ENCODE results near the gene CXCL6.

The CXCL6 gene

GRCh38 chr4:73823760-73824159 is 12.7 kb upstream of the CXCL6 start:
- FAIRE-seq (no peak), DNase-seq (ENCODE audit: insufficient read length, low spot score) (no peak)
- no peak for TF ChIP-seq POLR2A (IDR thresholded peaks at IDR 0.05; ENCODE audit: low read depth, low read length)

GRCh38 chr4:73828956-73829355 is 7.5 kb upstream of the CXCL6 start:
- FAIRE-seq (no peak), DNase-seq (ENCODE audit: insufficient read length, low spot score) (no peak)
- TF ChIP-seq POLR2A (IDR thresholded peaks at IDR 0.05; ENCODE audit: low read depth, low read length) = no peak

- no peak for FAIRE-seq
- no peak for TF ChIP-seq POLR2A (IDR thresholded peaks at IDR 0.05; ENCODE audit: low read depth, low read length)
- no peak for DNase-seq (ENCODE audit: insufficient read length, low spot score)
Measured at GRCh38 chr4:73831569-73831968, 4.9 kb upstream of the CXCL6 start.

GRCh38 chr4:73832651-73833237 is 3.7 kb upstream of the CXCL6 start:
- TF ChIP-seq POLR2A (IDR thresholded peaks at IDR 0.05; ENCODE audit: low read depth, low read length) = no peak
- no peak for FAIRE-seq
- DNase-seq (ENCODE audit: insufficient read length, low spot score) = no peak

- TF ChIP-seq POLR2A (IDR thresholded peaks at IDR 0.05; ENCODE audit: low read depth, low read length) = no peak
- DNase-seq (ENCODE audit: insufficient read length, low spot score) (no peak), FAIRE-seq (no peak)
Measured at GRCh38 chr4:73839071-73839470, 2.6 kb downstream of the CXCL6 start.

- no peak for DNase-seq (ENCODE audit: insufficient read length, low spot score)
- no peak for FAIRE-seq
- TF ChIP-seq POLR2A (IDR thresholded peaks at IDR 0.05; ENCODE audit: low read depth, low read length) = no peak
Measured at GRCh38 chr4:73839715-73840114, 3.2 kb downstream of the CXCL6 start.

GRCh38 chr4:73841243-73841925 is 4.9 kb downstream of the CXCL6 start:
- DNase-seq (ENCODE audit: insufficient read length, low spot score) (no peak), FAIRE-seq (no peak)
- no peak for TF ChIP-seq POLR2A (IDR thresholded peaks at IDR 0.05; ENCODE audit: low read depth, low read length)

- DNase-seq (ENCODE audit: insufficient read length, low spot score) = no peak
- no peak for FAIRE-seq
- no peak for TF ChIP-seq POLR2A (IDR thresholded peaks at IDR 0.05; ENCODE audit: low read depth, low read length)
Measured at GRCh38 chr4:73842696-73843095, 6.2 kb downstream of the CXCL6 start.

GRCh38 chr4:73843369-73843768 is 6.9 kb downstream of the CXCL6 start:
- DNase-seq (ENCODE audit: insufficient read length, low spot score) (no peak), FAIRE-seq (no peak)
- TF ChIP-seq POLR2A (IDR thresholded peaks at IDR 0.05; ENCODE audit: low read depth, low read length) = no peak

- DNase-seq (ENCODE audit: insufficient read length, low spot score) = no peak
- peak; percentile 86 for FAIRE-seq
- TF ChIP-seq POLR2A (IDR thresholded peaks at IDR 0.05; ENCODE audit: low read depth, low read length) = no peak
Measured at GRCh38 chr4:73844345-73844744, 7.9 kb downstream of the CXCL6 start.

- DNase-seq (ENCODE audit: insufficient read length, low spot score) (no peak), FAIRE-seq (no peak)
- TF ChIP-seq POLR2A (IDR thresholded peaks at IDR 0.05; ENCODE audit: low read depth, low read length) = no peak
Measured at GRCh38 chr4:73844806-73845205, 8.3 kb downstream of the CXCL6 start.

GRCh38 chr4:73847526-73848182 is 11.2 kb downstream of the CXCL6 start:
- DNase-seq (ENCODE audit: insufficient read length, low spot score) = no peak
- no peak for TF ChIP-seq POLR2A (IDR thresholded peaks at IDR 0.05; ENCODE audit: low read depth, low read length)
- no peak for FAIRE-seq

GRCh38 chr4:73848183-73848777 is 11.8 kb downstream of the CXCL6 start:
- TF ChIP-seq POLR2A (IDR thresholded peaks at IDR 0.05; ENCODE audit: low read depth, low read length) = no peak
- no peak for FAIRE-seq
- DNase-seq (ENCODE audit: insufficient read length, low spot score) = no peak

GRCh38 chr4:73850261-73850970 is 13.9 kb downstream of the CXCL6 start:
- TF ChIP-seq POLR2A (IDR thresholded peaks at IDR 0.05; ENCODE audit: low read depth, low read length) = no peak
- DNase-seq (ENCODE audit: insufficient read length, low spot score) (no peak), FAIRE-seq (no peak)

Measured in H54 (cell line).